MCF 10A (cell line): ENCODE data around the gene INAFM2. TPM values are rescaled to one million over a fixed set of nuclear protein-coding genes. Genes with fewer than 3 reads are reported as not detected.

Experiments used
- BruUV-seq: library from RNA; stranded (reverse); fragments of 400-500 nt; replicated peaks from 2 replicates; lab custom pipeline; 2021; lab: Mats Ljungman, UMichigan
- CTCF ChIA-PET: fragments of 300-600 bp; sonication (Branson Sonifier 250); formaldehyde crosslinking; extraction: SDS; loops from one replicate; lab custom pipeline; 2021; ENCODE audit warnings: antibody characterized with exemption, inconsistent platforms; lab: Yijun Ruan, JAX
- POLR2A ChIA-PET: fragments of 300-600, 350-650 bp; sonication (Branson Sonifier 250); formaldehyde crosslinking; extraction: SDS; loops from one replicate; lab custom pipeline; 2020; ENCODE audit warnings: antibody characterized with exemption, inconsistent platforms; lab: Yijun Ruan, JAX
- DNase-seq: peaks from one replicate; pipeline ENCODE4 v3.0.0-alpha.2; 2018; ENCODE audit not compliant: unreplicated experiment
- H3K27ac Mint-ChIP-seq: one replicate; pipeline ENCODE4 v1.8.0; 2022; ENCODE audit warnings: mild to moderate bottlenecking, low read depth, mixed read lengths; ENCODE audit not compliant: unreplicated experiment
- H3K27me3 Mint-ChIP-seq: one replicate; pipeline ENCODE4 v1.8.0; 2022; ENCODE audit warnings: mixed read lengths; ENCODE audit not compliant: insufficient read depth, unreplicated experiment
- H3K36me3 Mint-ChIP-seq: one replicate; pipeline ENCODE4 v1.8.0; 2022; ENCODE audit warnings: mild to moderate bottlenecking, moderate library complexity, mixed read lengths; ENCODE audit not compliant: insufficient read depth, unreplicated experiment
- H3K4me1 Mint-ChIP-seq: one replicate; pipeline ENCODE4 v1.8.0; 2022; ENCODE audit warnings: mixed read lengths; ENCODE audit not compliant: insufficient read depth, unreplicated experiment
- H3K4me3 Mint-ChIP-seq: one replicate; pipeline ENCODE4 v1.8.0; 2022; ENCODE audit warnings: mild to moderate bottlenecking, moderate library complexity, mixed read lengths; ENCODE audit not compliant: unreplicated experiment
- H3K9me3 Mint-ChIP-seq: one replicate; pipeline ENCODE4 v1.8.0; 2022; ENCODE audit warnings: mixed read lengths; ENCODE audit not compliant: unreplicated experiment
- CTCF ChIP-seq: fragments of 200-600 bp; IDR thresholded peaks from one replicate; pipeline ENCODE4 v1.8.0; 2022; ENCODE audit warnings: antibody characterized with exemption, mild to moderate bottlenecking; ENCODE audit not compliant: unreplicated experiment
- intact Hi-C: fragments of 100-400 bp; cut with micrococcal nuclease; formaldehyde crosslinking; loops from 2 replicates; pipeline ENCODE4 v1.14.1; 2022
- total RNA-seq: library from RNA; stranded (reverse); gene quantifications from 2 replicates; pipeline ENCODE4 v1.2.3, GENCODE V29; 2022

INAFM2 gene
- total RNA-seq, 1 experiment from 2014 or later: 15.7 TPM

DNA sequence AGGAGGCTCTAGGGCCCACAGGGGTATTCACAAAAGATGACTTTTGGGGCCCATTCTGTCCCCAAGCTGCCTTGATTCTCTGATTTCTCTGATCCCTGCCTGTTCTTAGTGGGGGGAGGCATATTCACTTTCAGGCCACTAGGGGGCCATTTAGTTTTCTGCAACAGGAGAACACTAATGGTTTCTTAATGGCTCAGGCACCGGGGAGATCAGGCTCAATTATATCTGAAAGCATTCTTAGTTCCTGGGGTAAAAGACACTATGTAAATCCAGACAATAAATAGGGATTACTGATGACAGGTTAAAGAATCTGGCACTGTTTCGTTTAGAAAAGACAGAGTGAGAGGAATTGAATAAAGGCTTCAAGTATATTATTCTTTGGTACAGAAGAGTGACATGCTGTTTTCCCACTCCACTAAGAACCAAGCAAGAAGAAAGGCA is 2.5 kb upstream of the INAFM2 start:
- Mint-ChIP-seq H3K27me3 (no peaks in the 10 kb centered on the region), H3K27ac (no peak overlapping the region), H3K4me1 (peaks cover 16% of the 10 kb centered on the region), H3K36me3 (peaks cover 4% of the 10 kb centered on the region), H3K4me3 (no peak overlapping the region), H3K9me3 (no peaks in the 10 kb centered on the region)
- peak; percentile 72 for TF ChIP-seq CTCF
- ChIA-PET CTCF (interaction anchor here (0.6 to 7.1 kb wide), 25 partner anchors 8 to 233 kb away, joined by 3 to 123 read pairs (median 3); partner anchors contain the start of genes ANKRD63, CCDC9B, IVD and KNSTRN), POLR2A (interaction anchor here (0.6 to 2.3 kb wide), 2 partner anchors 20 to 47 kb away, joined by 3 to 7 read pairs; partner anchors contain the start of gene CCDC9B)
- peak; percentile 75 for DNase-seq
- intact Hi-C loops: loop anchor here (1.0 to 2.0 kb wide), 3 partner anchors 17 to 100 kb away; no protein-coding TSS in a partner anchor
- no TSS peak for BruUV-seq

DNA sequence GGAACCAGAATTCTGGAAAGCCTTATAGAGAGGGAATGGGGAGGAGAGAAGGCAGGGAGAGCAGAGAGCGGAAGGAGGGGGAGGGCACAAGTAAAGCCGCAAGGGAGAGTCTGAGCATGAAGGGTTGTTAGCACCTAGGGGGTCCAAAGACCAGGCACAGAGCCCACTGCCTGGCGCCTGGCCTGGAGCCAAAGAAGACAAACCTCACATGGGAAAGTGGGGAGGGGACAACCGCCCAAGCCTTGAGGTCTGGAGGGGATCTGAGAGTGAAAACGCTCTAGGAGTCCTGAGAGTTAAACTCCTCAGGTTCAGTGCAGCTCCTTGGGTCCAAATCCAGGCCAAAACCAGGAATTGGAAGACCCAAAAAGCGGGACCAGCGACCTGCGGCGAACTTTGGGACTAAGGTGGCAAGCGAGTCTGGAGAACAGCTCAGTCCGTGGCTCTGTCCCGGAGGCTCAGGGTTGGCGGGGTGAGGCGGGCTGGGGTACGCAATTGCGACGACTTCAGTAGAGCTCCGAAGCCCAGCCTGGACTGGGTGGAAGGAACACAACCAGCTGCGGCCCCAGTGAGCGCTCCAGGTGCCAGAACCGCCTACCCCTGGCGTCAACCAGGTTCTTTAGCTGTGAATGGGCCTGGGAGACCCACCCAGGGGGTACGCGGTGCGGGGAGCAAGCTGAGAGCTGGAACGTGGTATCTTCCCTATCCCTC is 807 bp upstream of the INAFM2 start:
- ChIA-PET CTCF (interaction anchor here (0.7 to 7.1 kb wide), 16 partner anchors 9 to 713 kb away, joined by 3 to 123 read pairs (median 8); partner anchors contain the start of genes CCDC9B and IVD), POLR2A (interaction anchor here (0.7 to 2.3 kb wide), 11 partner anchors 9 to 540 kb away, joined by 3 to 10 read pairs (median 5); partner anchors contain the start of genes CCDC9B, FSIP1 and PAK6)
- H3K9me3 Mint-ChIP-seq: no peaks in the 10 kb centered on the region
- peaks cover 13% of the 10 kb centered on the region for H3K36me3 Mint-ChIP-seq
- peak overlapping the region; percentile 69 for H3K4me3 Mint-ChIP-seq
- intact Hi-C loops: no loop called here
- no peak for TF ChIP-seq CTCF
- no peak overlapping the region for H3K27ac Mint-ChIP-seq
- H3K27me3 Mint-ChIP-seq: no peaks in the 10 kb centered on the region
- DNase-seq: no peak
- no TSS peak for BruUV-seq
- peaks cover 23% of the 10 kb centered on the region for H3K4me1 Mint-ChIP-seq

DNA sequence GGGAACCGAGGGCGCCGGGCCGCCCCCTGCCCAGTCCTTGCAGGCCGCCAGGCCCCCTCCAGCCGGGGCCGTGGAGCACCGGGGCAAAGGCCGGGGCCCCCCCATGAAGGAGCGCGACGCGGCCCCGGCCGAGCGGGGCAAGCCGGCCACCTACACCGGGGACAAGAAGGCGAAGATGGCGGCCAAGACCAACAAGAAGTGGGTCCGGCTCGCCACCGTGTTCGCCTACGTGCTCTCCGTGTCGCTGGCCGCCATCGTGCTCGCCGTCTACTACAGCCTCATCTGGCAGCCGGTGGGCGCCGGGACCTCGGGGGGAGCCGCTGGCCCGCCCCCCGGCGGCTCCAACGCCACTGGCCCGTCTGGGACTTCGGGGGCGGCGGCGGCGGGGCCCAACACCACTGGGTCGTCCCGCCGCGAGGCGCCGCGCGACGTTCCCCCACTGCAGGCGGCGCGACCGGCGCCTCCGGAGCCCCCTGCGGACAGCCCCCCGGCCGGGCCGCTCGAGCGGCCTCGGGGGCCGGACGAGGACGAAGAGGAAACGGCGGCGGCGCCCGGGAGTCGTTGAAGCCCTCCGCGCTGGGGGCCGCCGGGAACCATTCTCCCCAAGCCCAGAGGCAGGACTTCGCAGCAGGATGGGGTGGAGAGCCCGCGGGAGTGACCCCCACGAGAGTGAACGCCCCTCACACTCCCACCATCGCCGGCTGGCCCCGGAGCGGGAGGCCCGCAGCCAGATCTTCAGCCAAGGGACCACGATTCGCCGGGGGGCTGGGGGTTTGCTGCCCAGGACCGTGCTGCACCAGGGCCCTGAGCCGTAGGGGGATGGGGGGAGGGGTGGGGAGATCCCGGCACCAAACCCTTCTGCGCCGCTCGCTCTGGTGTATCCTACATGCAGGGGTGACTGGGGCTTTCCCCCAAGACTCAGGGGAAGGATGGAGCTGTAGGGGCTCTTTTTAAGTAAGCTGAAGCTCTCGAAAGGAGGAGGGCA is 753 bp downstream of the INAFM2 start:
- ChIA-PET CTCF (interaction anchor here (0.6 to 7.5 kb wide), 7 partner anchors 14 to 98 kb away, joined by 3 to 123 read pairs (median 25); partner anchors contain the start of gene CCDC9B), POLR2A (interaction anchor here (0.8 to 5.7 kb wide), 6 partner anchors 11 to 245 kb away, joined by 3 to 62 read pairs (median 6); partner anchors contain the start of genes CCDC9B, KNSTRN and RPUSD2)
- no peak overlapping the region for H3K27ac Mint-ChIP-seq
- H3K36me3 Mint-ChIP-seq: peaks cover 14% of the 10 kb centered on the region
- no peak for DNase-seq
- peaks cover 38% of the 10 kb centered on the region for H3K4me1 Mint-ChIP-seq
- no peaks in the 10 kb centered on the region for H3K9me3 Mint-ChIP-seq
- peak overlapping the region; percentile 69 for H3K4me3 Mint-ChIP-seq
- no TSS peak for BruUV-seq
- H3K27me3 Mint-ChIP-seq: no peaks in the 10 kb centered on the region
- TF ChIP-seq CTCF: no peak
- intact Hi-C loops: no loop called here
